DOHH2 (cell line): Measurements from ENCODE around the gene TOMM40.

Source experiments
- EZH2phosphoT487 ChIP-seq: fragments of 200-600 bp; sonication (generic); IDR thresholded peaks from 2 replicates; pipeline ENCODE4 v1.6.1; 2017; ENCODE audit warnings: borderline replicate concordance, mild to moderate bottlenecking, antibody characterized with exemption, low read length, moderate library complexity, mixed read lengths
- TF ChIP-seq, protein P1 (sequence below): fragments of 200-600 bp; sonication (generic); IDR thresholded peaks from one replicate; pipeline ENCODE4 v1.5.1; 2014; ENCODE audit warnings: antibody characterized with exemption, mild to moderate bottlenecking, low read depth, low read length; ENCODE audit not compliant: poor library complexity, severe bottlenecking

DNA sequence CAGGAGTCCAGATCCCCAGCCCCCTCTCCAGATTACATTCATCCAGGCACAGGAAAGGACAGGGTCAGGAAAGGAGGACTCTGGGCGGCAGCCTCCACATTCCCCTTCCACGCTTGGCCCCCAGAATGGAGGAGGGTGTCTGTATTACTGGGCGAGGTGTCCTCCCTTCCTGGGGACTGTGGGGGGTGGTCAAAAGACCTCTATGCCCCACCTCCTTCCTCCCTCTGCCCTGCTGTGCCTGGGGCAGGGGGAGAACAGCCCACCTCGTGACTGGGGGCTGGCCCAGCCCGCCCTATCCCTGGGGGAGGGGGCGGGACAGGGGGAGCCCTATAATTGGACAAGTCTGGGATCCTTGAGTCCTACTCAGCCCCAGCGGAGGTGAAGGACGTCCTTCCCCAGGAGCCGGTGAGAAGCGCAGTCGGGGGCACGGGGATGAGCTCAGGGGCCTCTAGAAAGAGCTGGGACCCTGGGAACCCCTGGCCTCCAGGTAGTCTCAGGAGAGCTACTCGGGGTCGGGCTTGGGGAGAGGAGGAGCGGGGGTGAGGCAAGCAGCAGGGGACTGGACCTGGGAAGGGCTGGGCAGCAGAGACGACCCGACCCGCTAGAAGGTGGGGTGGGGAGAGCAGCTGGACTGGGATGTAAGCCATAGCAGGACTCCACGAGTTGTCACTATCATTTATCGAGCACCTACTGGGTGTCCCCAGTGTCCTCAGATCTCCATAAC lies 14.5 kb downstream of the TOMM40 start, which contains the start of gene APOE:
- TF ChIP-seq, protein P1, sequence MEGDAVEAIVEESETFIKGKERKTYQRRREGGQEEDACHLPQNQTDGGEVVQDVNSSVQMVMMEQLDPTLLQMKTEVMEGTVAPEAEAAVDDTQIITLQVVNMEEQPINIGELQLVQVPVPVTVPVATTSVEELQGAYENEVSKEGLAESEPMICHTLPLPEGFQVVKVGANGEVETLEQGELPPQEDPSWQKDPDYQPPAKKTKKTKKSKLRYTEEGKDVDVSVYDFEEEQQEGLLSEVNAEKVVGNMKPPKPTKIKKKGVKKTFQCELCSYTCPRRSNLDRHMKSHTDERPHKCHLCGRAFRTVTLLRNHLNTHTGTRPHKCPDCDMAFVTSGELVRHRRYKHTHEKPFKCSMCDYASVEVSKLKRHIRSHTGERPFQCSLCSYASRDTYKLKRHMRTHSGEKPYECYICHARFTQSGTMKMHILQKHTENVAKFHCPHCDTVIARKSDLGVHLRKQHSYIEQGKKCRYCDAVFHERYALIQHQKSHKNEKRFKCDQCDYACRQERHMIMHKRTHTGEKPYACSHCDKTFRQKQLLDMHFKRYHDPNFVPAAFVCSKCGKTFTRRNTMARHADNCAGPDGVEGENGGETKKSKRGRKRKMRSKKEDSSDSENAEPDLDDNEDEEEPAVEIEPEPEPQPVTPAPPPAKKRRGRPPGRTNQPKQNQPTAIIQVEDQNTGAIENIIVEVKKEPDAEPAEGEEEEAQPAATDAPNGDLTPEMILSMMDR = no peak
- no peak; the same call in 1 of the 2 replicates for TF ChIP-seq EZH2phosphoT487
